Prostate gland (tissue), 2 donors: ENCODE results near the gene MYO1D. TPM values are rescaled to one million over a fixed set of nuclear protein-coding genes. Genes with fewer than 3 reads are reported as not detected.

Source experiments
- DNase-seq: peaks from one replicate; pipeline ENCODE4 v3.0.0-alpha.2; 2019; ENCODE audit warnings: low spot score
- H3K27ac ChIP-seq, 2 donors: fragments of 200-600 bp; sonication (generic); 2 replicates each; pipeline ENCODE4 v1.5.1; 2017 to 2019
- H3K27me3 ChIP-seq: fragments of 200-600 bp; sonication (generic); replicated peaks from 2 replicates; pipeline ENCODE4 v1.5.1; 2019; ENCODE audit not compliant: insufficient read depth
- H3K36me3 ChIP-seq, 2 donors: fragments of 200-600 bp; sonication (generic); 1 replicate in 1 of 2; 2 replicates in 1 of 2; pipeline versions ENCODE4 v1.5.1 to v1.8.1; 2017 to 2019
- H3K4me1 ChIP-seq: fragments of 200-600 bp; sonication (generic); replicated peaks from 2 replicates; pipeline ENCODE4 v1.5.1; 2019
- H3K4me3 ChIP-seq, 2 donors: fragments of 200-600 bp; sonication (generic); 2 replicates each; pipeline ENCODE4 v1.5.1; 2017 to 2019
- H3K9me3 ChIP-seq: fragments of 200-600 bp; sonication (generic); 2 replicates; pipeline ENCODE4 v1.5.1; 2017
- POLR2A ChIP-seq: fragments of 450-650 bp; IDR thresholded peaks from one replicate; pipeline ENCODE4 v1.6.1; 2016; ENCODE audit warnings: antibody characterized with exemption, mild to moderate bottlenecking
- POLR2AphosphoS5 ChIP-seq: sonication (generic); formaldehyde crosslinking; IDR thresholded peaks from one replicate; pipeline ENCODE4 v1.6.1; 2017; ENCODE audit warnings: antibody characterized with exemption
- WGBS: methylation state at CpG from one replicate; pipeline ENCODE4 v1.1.5; 2018; 5-methylcytosine and 5-hydroxymethylcytosine counted together
- intact Hi-C: fragments of 100-400 bp; cut with DNase I; formaldehyde crosslinking; loops from one replicate; pipeline ENCODE4 v1.14.2; 2022
- total RNA-seq, 2 donors: library from RNA; depleted of rRNA; stranded (reverse); fragments of >200 nt; gene quantifications; one replicate each; pipeline ENCODE4 v1.1.0, GENCODE V29; 2016
- TF ChIP-seq, protein P1 (sequence below), 4 experiments: fragments of 200-600 bp in 2 of 4; fragments of 450-650 bp in 2 of 4; sonication (generic) in 2 of 4; IDR thresholded peaks; 1 replicate in 3 of 4; 2 replicates in 1 of 4; pipeline ENCODE4 v1.5.1; 2016 to 2019; ENCODE audit warnings: antibody characterized with exemption in 4 of 4, mild to moderate bottlenecking in 2 of 4, moderate library complexity in 2 of 4

MYO1D gene
- total RNA-seq, 2 donors from 2014 or later, result 44.2 to 45.2 TPM

DNA sequence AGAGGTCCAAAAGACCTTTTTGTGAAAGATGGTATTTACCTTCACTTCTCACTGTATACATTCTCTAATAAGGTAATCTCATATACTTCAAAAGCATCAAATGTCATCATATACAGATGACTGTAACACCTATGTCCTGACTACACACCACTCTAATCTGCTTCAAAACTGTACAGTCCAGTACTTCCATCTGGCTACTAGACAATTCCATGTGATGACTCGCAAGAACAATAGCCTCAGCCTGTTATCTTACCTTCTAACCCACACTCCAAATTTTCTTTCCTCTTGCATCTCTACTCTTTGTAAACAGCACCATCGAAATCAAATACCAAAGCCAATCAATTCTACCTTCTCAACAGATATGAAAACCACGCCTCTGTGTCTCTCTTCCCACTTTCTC, 24.1 kb downstream of the MYO1D start:
- no peaks in the 10 kb centered on the region for H3K27me3 ChIP-seq
- H3K36me3 ChIP-seq, result no peaks in the 10 kb centered on the region
- no peaks in the 10 kb centered on the region for H3K9me3 ChIP-seq
- intact Hi-C loops, result no loop called here
- H3K4me1 ChIP-seq, result no peaks in the 10 kb centered on the region
- H3K27ac ChIP-seq, result no peak overlapping the region
- DNase-seq, result no peak
- WGBS, result 95% methylated on average over 3 of the region's 3 CpGs
- H3K4me3 ChIP-seq, result no peak overlapping the region
- TF ChIP-seq POLR2AphosphoS5, result no peak
- TF ChIP-seq, protein P1, sequence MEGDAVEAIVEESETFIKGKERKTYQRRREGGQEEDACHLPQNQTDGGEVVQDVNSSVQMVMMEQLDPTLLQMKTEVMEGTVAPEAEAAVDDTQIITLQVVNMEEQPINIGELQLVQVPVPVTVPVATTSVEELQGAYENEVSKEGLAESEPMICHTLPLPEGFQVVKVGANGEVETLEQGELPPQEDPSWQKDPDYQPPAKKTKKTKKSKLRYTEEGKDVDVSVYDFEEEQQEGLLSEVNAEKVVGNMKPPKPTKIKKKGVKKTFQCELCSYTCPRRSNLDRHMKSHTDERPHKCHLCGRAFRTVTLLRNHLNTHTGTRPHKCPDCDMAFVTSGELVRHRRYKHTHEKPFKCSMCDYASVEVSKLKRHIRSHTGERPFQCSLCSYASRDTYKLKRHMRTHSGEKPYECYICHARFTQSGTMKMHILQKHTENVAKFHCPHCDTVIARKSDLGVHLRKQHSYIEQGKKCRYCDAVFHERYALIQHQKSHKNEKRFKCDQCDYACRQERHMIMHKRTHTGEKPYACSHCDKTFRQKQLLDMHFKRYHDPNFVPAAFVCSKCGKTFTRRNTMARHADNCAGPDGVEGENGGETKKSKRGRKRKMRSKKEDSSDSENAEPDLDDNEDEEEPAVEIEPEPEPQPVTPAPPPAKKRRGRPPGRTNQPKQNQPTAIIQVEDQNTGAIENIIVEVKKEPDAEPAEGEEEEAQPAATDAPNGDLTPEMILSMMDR (IDR thresholded peaks at IDR 0.05), result no peak
- no peak for TF ChIP-seq POLR2A

DNA sequence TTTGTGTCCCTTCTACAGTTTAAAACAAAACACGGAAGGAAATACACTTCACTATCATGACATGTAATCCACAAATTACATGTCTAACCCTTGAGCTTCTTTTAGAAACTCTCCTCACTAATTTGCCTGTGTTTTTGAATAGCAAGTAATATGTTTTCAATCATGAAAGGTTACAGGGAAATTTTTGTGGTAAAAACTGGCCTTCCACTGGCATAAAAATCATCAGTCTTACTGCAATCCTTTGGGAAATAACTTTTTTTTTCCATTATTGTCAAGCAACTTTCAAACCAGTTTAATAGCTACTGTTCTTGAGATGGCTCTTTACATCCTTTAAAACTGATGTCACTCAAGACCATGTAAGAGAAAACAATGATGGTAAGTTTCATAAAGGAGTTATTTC, 27.0 kb downstream of the MYO1D start:
- Histone ChIP-seq H3K4me3 (no peak overlapping the region), H3K36me3 (no peaks in the 10 kb centered on the region), H3K27me3 (no peaks in the 10 kb centered on the region), H3K9me3 (no peaks in the 10 kb centered on the region), H3K4me1 (no peaks in the 10 kb centered on the region), H3K27ac (no peak overlapping the region)
- TF ChIP-seq, protein P1 (IDR thresholded peaks at IDR 0.05), result no peak
- TF ChIP-seq POLR2AphosphoS5 (no peak), POLR2A (no peak)
- 91% methylated on average over 1 of the region's 1 CpG for WGBS
- intact Hi-C loops, result no loop called here
- no peak for DNase-seq

DNA sequence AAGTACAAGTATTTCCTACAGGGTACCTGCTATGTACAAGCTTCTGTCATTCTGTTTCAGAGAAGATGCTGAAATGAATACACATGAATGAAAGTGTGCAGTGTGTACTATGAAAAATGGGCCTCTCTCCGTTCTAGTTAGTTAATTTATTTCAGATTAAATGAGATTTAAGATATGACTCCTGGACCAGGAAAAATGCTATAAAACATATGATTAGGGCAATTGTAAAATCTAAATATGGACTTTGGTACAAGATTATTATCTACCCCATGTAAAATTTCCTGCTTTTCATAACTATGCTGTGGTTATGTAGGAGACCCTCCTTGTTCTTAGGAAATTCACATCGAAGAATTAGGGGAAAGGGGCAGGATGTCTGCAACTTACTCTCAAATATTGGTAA, 28.9 kb downstream of the MYO1D start:
- H3K4me3 ChIP-seq, result no peak overlapping the region
- H3K27ac ChIP-seq, result no peak overlapping the region
- no peaks in the 10 kb centered on the region for H3K27me3 ChIP-seq
- H3K36me3 ChIP-seq, result no peaks in the 10 kb centered on the region
- TF ChIP-seq, protein P1 (IDR thresholded peaks at IDR 0.05), result no peak
- TF ChIP-seq POLR2AphosphoS5 (no peak), POLR2A (no peak)
- 59% methylated on average over 2 of the region's 2 CpGs for WGBS
- intact Hi-C loops, result no loop called here
- no peaks in the 10 kb centered on the region for H3K9me3 ChIP-seq
- no peak for DNase-seq
- no peaks in the 10 kb centered on the region for H3K4me1 ChIP-seq

DNA sequence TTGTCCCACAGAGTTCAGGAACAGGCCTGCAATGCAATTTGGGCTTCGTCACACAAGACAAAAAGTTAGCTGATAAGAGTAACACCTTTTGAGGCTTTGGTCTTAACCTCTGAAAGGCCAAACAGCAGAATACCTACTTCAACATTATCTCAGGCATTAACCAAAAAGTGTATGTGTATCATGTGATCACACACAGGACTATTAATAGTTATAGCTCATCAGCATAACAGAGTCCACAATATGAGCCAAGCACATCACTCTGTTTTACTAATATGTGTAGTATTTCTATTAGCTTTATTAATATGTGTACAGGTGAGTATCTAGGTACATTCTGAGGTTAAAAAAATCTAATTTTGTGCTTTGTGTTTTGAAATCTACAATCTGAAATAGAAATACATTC, 30.8 kb downstream of the MYO1D start:
- DNase-seq, result no peak
- TF ChIP-seq POLR2AphosphoS5 (no peak), POLR2A (no peak)
- TF ChIP-seq, protein P1 (IDR thresholded peaks at IDR 0.05), result no peak
- no peak overlapping the region for H3K27ac ChIP-seq
- H3K4me1 ChIP-seq, result no peaks in the 10 kb centered on the region
- no peaks in the 10 kb centered on the region for H3K9me3 ChIP-seq
- H3K4me3 ChIP-seq, result no peak overlapping the region
- intact Hi-C loops, result no loop called here
- 92% methylated on average over 1 of the region's 1 CpG for WGBS
- no peaks in the 10 kb centered on the region for H3K36me3 ChIP-seq
- H3K27me3 ChIP-seq, result no peaks in the 10 kb centered on the region

DNA sequence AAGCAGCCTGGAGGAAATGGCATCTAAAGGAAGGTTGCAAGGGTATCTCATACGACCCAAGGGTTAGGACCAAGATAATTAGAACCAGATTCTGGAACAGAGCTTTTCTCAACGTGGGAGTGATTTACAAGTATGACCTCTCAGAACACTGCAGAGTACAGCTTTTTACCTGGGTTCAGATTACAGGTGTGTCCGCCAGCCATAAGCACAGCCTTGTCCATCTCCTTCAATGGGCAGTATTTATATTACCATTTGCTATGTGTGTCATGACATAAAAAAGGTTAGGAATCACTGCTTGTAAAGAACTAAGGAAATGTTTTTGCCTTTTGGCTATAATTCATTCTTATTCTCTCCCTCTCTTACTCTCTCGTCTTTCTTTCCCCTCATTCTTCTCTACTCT, 36.7 kb downstream of the MYO1D start:
- TF ChIP-seq POLR2AphosphoS5, result no peak
- TF ChIP-seq, protein P1 (IDR thresholded peaks at IDR 0.05), result no peak
- TF ChIP-seq POLR2A, result no peak
- no peak overlapping the region for H3K27ac ChIP-seq
- no peaks in the 10 kb centered on the region for H3K9me3 ChIP-seq
- no peak overlapping the region for H3K4me3 ChIP-seq
- WGBS, result 41% methylated on average over 4 of the region's 4 CpGs
- no peaks in the 10 kb centered on the region for H3K36me3 ChIP-seq
- H3K4me1 ChIP-seq, result no peaks in the 10 kb centered on the region
- DNase-seq, result no peak
- no peaks in the 10 kb centered on the region for H3K27me3 ChIP-seq
- intact Hi-C loops, result no loop called here
